Gastroesophageal sphincter (tissue), 3 donors: ENCODE measurements around the gene DHDDS.

Source experiments
- POLR2A ChIP-seq, 2 donors: fragments of 450-650 bp; IDR thresholded peaks; one replicate each; pipeline ENCODE4 v1.6.1; 2017; ENCODE audit warnings: antibody characterized with exemption in 2 of 2, mild to moderate bottlenecking in 2 of 2, moderate library complexity in 1 of 2
- TF ChIP-seq, protein P1 (sequence below), 4 experiments: fragments of 200-600 bp in 2 of 4; fragments of 450-650 bp in 2 of 4; sonication (generic) in 1 of 4; IDR thresholded peaks; one replicate each; pipeline ENCODE4 v1.5.1; 2017 to 2019; ENCODE audit warnings: antibody characterized with exemption in 4 of 4, mild to moderate bottlenecking in 2 of 4, moderate library complexity in 2 of 4

GRCh38 chr1:26391450-26391849, 40.7 kb upstream of the DHDDS start:
- TF ChIP-seq, protein P1, sequence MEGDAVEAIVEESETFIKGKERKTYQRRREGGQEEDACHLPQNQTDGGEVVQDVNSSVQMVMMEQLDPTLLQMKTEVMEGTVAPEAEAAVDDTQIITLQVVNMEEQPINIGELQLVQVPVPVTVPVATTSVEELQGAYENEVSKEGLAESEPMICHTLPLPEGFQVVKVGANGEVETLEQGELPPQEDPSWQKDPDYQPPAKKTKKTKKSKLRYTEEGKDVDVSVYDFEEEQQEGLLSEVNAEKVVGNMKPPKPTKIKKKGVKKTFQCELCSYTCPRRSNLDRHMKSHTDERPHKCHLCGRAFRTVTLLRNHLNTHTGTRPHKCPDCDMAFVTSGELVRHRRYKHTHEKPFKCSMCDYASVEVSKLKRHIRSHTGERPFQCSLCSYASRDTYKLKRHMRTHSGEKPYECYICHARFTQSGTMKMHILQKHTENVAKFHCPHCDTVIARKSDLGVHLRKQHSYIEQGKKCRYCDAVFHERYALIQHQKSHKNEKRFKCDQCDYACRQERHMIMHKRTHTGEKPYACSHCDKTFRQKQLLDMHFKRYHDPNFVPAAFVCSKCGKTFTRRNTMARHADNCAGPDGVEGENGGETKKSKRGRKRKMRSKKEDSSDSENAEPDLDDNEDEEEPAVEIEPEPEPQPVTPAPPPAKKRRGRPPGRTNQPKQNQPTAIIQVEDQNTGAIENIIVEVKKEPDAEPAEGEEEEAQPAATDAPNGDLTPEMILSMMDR (IDR thresholded peaks at IDR 0.05) = peak in 1 of 4 experiments; percentile 9
- TF ChIP-seq POLR2A (IDR thresholded peaks at IDR 0.05) = no peak
